Loucy (cell line): ENCODE data around the gene ADAMTS2.

Experiments used
- H2AFZ ChIP-seq: fragments of 200-600 bp; sonication (generic); 2 replicates; pipeline ENCODE4 v1.6.0; 2016; ENCODE audit warnings: antibody characterized with exemption, mild to moderate bottlenecking, low read length, moderate library complexity
- H3F3A ChIP-seq: fragments of 200-600 bp; 2 replicates; pipeline ENCODE4 v1.6.0; 2016; ENCODE audit warnings: antibody characterized with exemption, low read depth, mild to moderate bottlenecking
- H3K27me3 ChIP-seq: fragments of 200-600 bp; sonication (generic); 2 replicates; pipeline ENCODE4 v1.6.1; 2014; ENCODE audit warnings: low read length, mild to moderate bottlenecking; ENCODE audit not compliant: insufficient read depth, poor library complexity, severe bottlenecking
- H3K36me3 ChIP-seq: fragments of 200-600 bp; sonication (generic); 2 replicates; pipeline ENCODE4 v1.6.1; 2016; ENCODE audit warnings: low read length; ENCODE audit not compliant: insufficient read depth
- H3K4me1 ChIP-seq: fragments of 200-600 bp; sonication (generic); 2 replicates; pipeline ENCODE4 v1.5.1; 2014; ENCODE audit warnings: low read length, mild to moderate bottlenecking; ENCODE audit not compliant: insufficient read depth, poor library complexity, severe bottlenecking
- H3K4me2 ChIP-seq: fragments of 200-600 bp; sonication (generic); 2 replicates; pipeline ENCODE4 v1.6.0; 2014; ENCODE audit warnings: antibody characterized with exemption, low read length, low read depth, mild to moderate bottlenecking; ENCODE audit not compliant: poor library complexity, severe bottlenecking
- H3K4me3 ChIP-seq: fragments of 200-600 bp; sonication (generic); 2 replicates; pipeline ENCODE4 v1.5.1; 2014; ENCODE audit warnings: low read length, mild to moderate bottlenecking, mixed read lengths; ENCODE audit not compliant: poor library complexity, severe bottlenecking
- H3K79me2 ChIP-seq: fragments of 200-600 bp; sonication (generic); 2 replicates; pipeline ENCODE4 v1.6.1; 2014; ENCODE audit warnings: low read length; ENCODE audit not compliant: insufficient read depth
- H3K9ac ChIP-seq: fragments of 200-600 bp; sonication (generic); 2 replicates; pipeline ENCODE4 v1.6.0; 2014; ENCODE audit warnings: mild to moderate bottlenecking, low read depth, low read length, moderate library complexity; ENCODE audit not compliant: poor library complexity, severe bottlenecking
- H3K9me2 ChIP-seq: fragments of 200-600 bp; sonication (generic); replicated peaks from 2 replicates; pipeline ENCODE4 v1.6.1; 2016; ENCODE audit warnings: low read depth, low read length, mixed read lengths
- H3K9me3 ChIP-seq: fragments of 200-600 bp; sonication (generic); 2 replicates; pipeline ENCODE4 v1.6.1; 2014; ENCODE audit warnings: mild to moderate bottlenecking, antibody characterized with exemption, low read length, low read depth; ENCODE audit not compliant: insufficient read depth
- H4K20me1 ChIP-seq: fragments of 200-600 bp; sonication (generic); 2 replicates; pipeline ENCODE4 v1.6.0; 2014; ENCODE audit warnings: antibody characterized with exemption, low read length, mild to moderate bottlenecking; ENCODE audit not compliant: insufficient read depth, poor library complexity, severe bottlenecking
- EZH2phosphoT487 ChIP-seq: fragments of 200-600 bp; IDR thresholded peaks from 2 replicates; pipeline ENCODE4 v1.6.1; 2018; ENCODE audit warnings: antibody characterized with exemption, mild to moderate bottlenecking, moderate library complexity, borderline replicate concordance
- TF ChIP-seq, protein P1 (sequence below): fragments of 200-600 bp; sonication (generic); conservative IDR thresholded peaks from 2 replicates; pipeline ENCODE4 v1.5.1; 2014; ENCODE audit warnings: mild to moderate bottlenecking, antibody characterized with exemption, low read length

The ADAMTS2 gene

GRCh38 chr5:179256328-179257175, 88.7 kb downstream of the ADAMTS2 start:
- no peak overlapping the region for H3K4me2 ChIP-seq
- TF ChIP-seq, protein P1, sequence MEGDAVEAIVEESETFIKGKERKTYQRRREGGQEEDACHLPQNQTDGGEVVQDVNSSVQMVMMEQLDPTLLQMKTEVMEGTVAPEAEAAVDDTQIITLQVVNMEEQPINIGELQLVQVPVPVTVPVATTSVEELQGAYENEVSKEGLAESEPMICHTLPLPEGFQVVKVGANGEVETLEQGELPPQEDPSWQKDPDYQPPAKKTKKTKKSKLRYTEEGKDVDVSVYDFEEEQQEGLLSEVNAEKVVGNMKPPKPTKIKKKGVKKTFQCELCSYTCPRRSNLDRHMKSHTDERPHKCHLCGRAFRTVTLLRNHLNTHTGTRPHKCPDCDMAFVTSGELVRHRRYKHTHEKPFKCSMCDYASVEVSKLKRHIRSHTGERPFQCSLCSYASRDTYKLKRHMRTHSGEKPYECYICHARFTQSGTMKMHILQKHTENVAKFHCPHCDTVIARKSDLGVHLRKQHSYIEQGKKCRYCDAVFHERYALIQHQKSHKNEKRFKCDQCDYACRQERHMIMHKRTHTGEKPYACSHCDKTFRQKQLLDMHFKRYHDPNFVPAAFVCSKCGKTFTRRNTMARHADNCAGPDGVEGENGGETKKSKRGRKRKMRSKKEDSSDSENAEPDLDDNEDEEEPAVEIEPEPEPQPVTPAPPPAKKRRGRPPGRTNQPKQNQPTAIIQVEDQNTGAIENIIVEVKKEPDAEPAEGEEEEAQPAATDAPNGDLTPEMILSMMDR = no peak
- no peak for TF ChIP-seq EZH2phosphoT487
- H3K9me3 ChIP-seq = no peaks in the 10 kb centered on the region
- no peaks in the 10 kb centered on the region for H3K9me2 ChIP-seq
- no peaks in the 10 kb centered on the region for H3F3A ChIP-seq
- H3K9ac ChIP-seq = no peak overlapping the region
- no peaks in the 10 kb centered on the region for H3K4me1 ChIP-seq
- no peak overlapping the region for H3K4me3 ChIP-seq
- no peaks in the 10 kb centered on the region for H3K36me3 ChIP-seq
- no peaks in the 10 kb centered on the region for H4K20me1 ChIP-seq
- no peaks in the 10 kb centered on the region for H3K79me2 ChIP-seq
- H2AFZ ChIP-seq = no peak overlapping the region
- no peaks in the 10 kb centered on the region for H3K27me3 ChIP-seq

DNA sequence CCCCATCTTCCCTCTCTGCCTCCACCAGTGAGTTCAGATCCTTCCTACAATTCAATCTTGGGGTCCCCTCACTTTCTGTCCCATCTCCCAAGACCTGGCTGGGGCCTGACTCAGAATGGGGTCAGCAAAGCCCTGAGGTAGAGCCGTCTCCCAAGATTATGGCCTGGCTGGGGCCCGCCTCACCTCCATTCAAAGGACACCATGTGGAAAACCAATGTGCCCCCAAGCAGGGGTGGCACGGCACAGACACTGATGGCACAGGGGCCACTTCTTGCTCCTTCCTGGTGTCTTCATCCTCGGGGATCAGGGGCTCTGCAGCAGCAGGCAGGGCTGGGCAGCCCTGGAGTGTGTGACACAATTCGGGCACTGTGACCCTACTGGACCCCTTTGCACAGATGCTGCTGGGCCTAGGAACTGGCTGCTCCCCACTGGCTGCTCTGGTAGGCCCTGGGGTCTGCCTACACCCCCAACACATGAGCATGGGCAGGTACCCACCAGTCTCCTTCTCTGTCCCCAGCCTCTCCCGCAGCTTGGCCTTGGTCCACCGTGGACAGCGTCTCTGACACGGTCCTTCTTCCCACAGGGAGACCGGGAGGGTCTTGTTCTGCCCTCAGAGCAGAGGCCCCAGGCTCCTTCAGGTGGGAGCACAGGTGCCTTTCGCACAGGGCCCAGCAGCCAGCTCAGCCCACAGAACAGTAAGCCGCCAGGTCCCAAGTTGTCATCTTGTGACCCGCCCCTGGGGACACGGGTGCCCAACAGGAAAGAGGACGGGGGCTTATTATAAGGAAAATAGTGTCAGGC, 89.5 kb downstream of the ADAMTS2 start:
- H3F3A ChIP-seq = no peaks in the 10 kb centered on the region
- H3K79me2 ChIP-seq = no peaks in the 10 kb centered on the region
- TF ChIP-seq EZH2phosphoT487 = no peak
- TF ChIP-seq, protein P1 = no peak
- no peaks in the 10 kb centered on the region for H3K27me3 ChIP-seq
- no peaks in the 10 kb centered on the region for H4K20me1 ChIP-seq
- no peaks in the 10 kb centered on the region for H3K4me1 ChIP-seq
- H3K4me2 ChIP-seq = no peak overlapping the region
- H3K36me3 ChIP-seq = no peaks in the 10 kb centered on the region
- no peaks in the 10 kb centered on the region for H3K9me2 ChIP-seq
- no peak overlapping the region for H3K9ac ChIP-seq
- no peaks in the 10 kb centered on the region for H3K9me3 ChIP-seq
- no peak overlapping the region for H3K4me3 ChIP-seq
- H2AFZ ChIP-seq = no peak overlapping the region

- Histone ChIP-seq H3K9ac (no peak overlapping the region), H3K4me1 (no peaks in the 10 kb centered on the region), H3K79me2 (no peaks in the 10 kb centered on the region), H3K4me3 (no peak overlapping the region), H2AFZ (no peak overlapping the region), H3K4me2 (no peak overlapping the region), H4K20me1 (no peaks in the 10 kb centered on the region), H3K9me3 (no peaks in the 10 kb centered on the region), H3K27me3 (no peaks in the 10 kb centered on the region), H3K36me3 (no peaks in the 10 kb centered on the region), H3F3A (no peaks in the 10 kb centered on the region), H3K9me2 (no peaks in the 10 kb centered on the region)
- TF ChIP-seq, protein P1 = no peak
- TF ChIP-seq EZH2phosphoT487 = no peak
These were observed 90.5 kb downstream of the ADAMTS2 start for GRCh38 chr5:179254638-179255271.
